GM18499 (cell line): ENCODE results near the gene CLIC3.
"Not testable (repeated sequence)": the region's sequence is repeated elsewhere in the genome, so short reads cannot be mapped to it uniquely, and the experiment has no call there.

Source experiments
- ATAC-seq: cut with Tn5 transposase; IDR thresholded peaks from one replicate; pipeline ENCODE4 v1.9.1; 2021; ENCODE audit warnings: moderate number of reproducible peaks; ENCODE audit not compliant: insufficient read depth, unreplicated experiment

The CLIC3 gene, protein sequence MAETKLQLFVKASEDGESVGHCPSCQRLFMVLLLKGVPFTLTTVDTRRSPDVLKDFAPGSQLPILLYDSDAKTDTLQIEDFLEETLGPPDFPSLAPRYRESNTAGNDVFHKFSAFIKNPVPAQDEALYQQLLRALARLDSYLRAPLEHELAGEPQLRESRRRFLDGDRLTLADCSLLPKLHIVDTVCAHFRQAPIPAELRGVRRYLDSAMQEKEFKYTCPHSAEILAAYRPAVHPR

DNA sequence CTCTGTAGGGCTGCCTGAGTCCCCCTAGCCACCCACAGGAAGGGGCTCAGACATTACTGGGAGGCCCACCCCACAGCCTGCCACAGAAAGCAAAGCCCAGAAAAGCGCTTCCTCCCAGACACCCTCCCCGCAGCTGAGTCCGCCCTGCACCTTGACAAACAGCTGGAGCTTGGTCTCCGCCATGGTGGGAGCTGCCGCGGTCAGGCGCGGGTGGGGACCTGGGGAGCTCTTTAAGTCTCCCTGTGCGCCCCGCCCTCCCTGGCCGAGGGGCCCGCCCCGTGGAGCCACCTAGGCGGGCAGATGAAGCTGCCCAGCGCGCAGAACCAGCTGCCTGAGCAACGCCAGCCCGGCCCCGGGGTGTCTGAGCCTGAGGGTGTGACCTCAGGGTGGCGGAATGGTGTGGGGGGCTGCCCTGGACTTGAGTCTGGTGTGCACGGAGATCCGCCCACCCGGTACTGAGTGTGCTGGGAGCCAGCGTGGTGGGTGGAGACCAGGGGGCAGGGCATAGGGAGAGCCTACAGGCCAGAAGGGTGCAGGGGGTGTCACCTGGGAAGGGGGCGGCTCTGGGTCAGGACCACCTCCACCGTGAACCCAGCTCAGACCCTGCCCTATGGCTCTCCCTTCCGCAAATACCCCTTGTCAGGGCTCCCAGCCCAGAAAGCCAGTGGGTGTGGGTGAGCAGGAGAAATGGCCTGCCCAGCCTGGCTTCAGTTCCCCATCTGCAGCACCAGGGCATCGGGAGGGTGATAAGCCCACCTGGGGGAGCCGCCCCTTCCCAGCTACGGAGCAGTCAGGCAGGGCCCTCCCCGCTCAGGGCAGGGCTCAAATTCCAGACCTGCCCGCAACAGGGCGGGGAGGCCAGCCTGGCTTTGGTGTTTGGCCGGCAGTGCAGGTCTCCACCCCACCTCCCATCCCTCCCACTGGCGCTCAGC is at the start of gene CLIC3:
TSS of gene CLIC3 (minus strand) at position 208 of the 932 bp plus-strand sequence. CDS start at position 183, 25 bp downstream.
- no peak for ATAC-seq

DNA sequence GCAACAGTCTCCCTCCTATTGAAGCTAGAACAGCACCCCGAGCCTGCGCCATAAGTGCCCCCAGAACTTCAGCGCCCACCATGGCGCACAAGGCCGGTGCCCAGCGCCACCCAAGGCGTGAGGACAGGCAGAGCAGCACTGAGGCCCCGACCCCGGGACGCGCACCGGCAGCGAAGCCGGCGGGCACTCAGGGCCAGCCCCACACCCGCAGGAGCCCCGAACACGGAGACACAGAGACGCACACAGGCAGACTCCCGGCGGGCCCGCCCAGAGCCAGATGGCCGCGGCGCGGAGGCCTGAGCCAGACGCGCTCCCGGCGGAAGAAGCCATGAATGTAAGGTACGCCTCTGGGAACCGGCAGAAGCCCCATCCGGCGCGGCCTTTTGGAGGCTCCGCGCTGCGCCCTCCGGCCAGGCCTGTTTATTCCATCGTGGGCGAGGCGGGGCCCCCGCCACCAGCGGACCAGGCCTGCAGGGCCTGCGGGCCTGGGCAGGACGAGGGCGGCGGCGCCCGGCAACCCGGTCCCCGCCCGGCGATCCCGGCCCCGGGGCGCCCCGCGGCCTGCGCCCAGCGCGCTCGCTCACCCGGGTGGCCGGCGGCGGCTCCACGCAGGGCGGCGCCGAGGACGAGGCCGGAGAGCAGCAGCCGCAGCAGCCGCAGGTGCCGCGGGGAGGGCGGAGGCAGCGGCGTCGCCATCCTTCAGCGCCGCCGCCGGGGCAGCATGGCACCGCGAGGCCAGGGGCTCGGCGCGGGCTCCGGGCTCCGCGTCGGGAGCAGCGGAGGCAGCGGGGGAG is 49.1 kb upstream of the CLIC3 start:
- no peak for ATAC-seq

DNA sequence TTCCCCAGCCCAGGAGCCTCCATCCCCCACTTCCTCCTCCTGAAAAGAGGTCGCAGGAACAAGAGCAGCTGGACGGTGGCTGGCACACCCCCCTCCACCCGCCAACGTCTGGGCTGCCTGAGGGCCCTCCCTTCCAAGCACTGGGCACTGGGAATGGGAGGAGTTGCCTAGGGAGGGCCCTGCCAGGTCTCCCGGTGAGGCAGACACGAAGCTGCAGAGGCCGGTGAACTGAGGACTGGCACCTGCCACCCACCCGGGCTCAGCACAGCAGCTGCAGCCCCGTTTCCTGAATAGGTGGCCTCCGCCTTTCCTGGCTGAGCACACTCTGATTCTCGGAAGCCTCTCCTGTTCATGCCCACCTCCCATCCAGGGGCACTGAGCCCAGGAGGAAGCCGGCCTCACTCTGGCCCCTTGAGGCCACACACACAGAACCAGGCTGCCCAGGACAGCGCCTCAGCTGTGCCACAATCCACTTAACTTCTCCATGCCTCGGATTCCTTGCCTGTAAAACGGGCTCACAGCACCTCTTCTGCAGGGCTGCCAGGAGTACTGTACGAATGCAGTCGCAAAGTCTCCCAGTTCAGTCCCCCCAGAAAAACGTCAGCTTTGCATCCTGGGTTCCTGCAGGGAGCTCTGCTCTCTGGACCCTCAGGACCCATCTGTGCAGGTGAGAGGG is 48.3 kb upstream of the CLIC3 start:
- no peak for ATAC-seq

DNA sequence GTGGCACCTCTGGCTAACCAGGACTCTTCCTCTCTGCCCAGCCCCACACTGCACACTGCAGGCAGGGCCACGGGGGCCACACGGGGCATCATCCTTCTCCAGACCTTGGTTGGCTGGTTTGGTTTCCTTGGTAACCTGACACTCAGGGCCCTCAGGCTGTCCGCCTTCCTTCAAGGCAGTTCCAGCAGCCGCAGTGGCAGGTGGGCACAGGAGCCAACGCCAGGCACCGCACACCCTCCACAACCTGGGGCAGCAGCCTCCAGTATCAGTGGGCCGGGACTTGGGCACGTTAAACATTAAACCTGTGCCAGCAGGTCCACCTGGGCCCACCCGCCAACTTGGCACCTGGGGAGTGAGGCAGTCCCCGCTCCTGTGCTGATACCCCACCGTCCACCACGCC is 47.7 kb upstream of the CLIC3 start:
- no peak for ATAC-seq

DNA sequence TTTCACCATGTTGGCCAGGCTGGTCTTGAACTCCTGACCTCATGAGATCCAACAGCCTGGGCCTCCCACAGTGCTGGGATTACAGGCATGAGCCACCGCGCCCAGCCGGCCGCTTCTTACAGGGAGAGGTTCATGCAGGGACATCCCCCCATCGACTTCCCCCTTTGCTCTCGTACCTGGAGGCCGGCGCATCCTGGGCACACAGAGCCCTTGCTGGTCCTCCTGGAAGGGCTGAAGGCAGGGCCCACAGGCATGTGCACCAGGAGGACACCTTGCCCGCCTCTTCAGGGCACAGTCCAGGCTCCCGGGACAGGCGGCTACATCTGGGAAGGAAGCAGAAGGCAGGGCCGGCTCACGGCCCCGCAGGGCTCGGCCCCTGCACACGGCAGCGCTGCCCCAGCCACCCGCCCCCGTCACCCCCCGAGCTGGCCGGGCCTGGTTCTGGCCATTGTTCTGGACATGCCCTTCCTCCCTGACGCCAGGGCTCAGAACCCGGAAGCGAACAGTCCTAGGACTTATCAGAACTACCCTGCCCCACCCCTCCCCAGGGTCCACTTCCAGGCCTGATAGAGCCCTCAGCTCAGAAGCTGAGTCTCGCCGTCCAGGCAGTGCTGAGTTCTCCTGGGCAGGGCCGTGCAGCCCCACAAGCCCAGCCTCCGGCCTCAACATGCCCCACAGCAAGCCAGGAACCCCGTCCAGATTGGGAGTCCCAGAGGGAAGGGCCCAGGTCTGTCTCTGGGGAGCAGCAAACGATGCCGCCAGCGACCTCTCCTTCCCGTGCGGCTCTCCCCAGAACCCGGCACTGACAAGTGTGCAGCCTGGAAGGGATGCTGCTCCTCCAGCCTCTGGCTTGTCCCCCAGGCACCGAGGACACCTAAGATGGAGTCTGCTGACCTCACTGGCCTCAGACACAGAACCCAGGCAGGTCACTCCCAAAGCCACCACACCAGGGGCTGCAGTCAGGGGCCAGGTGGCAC is 46.7 kb upstream of the CLIC3 start:
- ATAC-seq: no peak

DNA sequence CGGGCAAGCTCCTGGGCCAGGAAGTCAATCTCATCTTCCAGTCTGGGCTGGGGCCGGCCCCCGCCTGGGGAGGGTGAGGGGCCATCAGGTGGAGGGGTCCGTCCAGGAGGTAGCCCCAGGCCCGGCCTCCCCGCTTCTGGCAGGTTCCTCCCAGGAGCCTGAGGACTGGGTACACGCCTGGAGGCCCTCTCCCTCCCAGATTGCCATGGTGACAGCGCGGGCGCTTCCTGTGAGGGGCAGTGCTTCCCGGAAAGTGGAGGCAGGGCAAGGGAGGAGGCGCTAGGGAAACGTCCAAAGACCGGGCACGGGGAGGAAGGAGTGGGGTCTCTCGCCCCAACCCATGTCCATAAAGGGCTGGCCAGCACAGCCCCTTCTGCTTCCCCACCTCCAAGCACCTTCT is 44.8 kb upstream of the CLIC3 start:
- ATAC-seq: no peak

DNA sequence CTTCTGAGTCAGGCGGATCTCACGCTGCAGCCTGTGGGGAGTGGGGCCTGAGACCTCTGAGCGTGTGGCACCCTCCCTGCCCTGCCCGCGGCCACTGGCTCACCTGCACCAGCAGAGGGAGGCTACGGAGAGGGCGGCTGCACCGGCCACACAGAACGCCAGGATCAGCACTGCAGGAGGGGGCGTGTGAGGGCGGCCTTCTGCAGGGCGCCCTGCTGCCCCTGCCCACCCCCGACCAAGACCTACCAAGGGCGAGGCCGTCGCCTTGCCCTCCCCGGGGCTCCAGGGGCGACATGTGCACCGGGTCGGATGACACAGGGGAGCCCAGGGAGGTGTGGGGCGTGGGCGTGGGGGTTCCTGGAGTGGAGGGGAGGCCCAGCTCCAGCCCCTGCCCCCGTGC is 44.2 kb upstream of the CLIC3 start:
- no peak for ATAC-seq

DNA sequence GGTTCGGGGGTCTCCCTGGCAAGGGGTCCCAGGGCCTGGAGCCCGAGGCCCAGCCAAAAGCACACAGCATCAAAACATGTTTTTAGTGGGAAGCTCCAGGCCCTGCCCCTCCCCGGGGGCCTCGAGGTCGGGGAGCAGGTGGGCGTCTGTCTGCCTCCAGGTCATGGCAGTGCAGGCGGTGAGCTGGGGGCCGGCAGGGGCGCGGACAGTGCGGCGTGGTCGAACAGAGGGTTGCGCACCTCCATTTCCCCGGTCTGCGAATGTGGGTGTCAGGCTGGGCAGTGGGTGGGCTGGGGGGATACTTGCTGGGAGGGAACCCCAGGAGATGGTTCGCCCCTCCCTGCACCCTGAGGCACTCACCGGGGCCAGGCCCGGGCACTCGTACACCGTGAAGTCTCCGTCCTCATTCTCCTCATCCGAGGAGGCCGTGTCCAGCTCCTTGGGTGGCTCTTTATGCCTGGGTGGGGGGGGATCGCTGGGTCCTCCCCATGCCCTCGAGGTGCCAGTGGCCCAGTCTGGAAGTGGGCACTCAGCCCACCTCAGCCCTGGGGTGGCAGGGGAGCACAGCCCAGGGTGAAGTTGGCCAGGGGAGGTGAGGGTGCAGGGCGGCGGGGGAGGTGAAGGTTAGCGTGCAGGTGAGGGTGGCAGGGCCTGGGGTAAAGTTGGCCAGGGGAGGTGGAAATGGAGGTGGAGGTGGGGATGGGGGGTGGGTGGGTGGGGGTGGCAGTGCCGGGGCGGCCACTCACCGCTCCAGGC is 43.4 kb upstream of the CLIC3 start:
- ATAC-seq: no peak

DNA sequence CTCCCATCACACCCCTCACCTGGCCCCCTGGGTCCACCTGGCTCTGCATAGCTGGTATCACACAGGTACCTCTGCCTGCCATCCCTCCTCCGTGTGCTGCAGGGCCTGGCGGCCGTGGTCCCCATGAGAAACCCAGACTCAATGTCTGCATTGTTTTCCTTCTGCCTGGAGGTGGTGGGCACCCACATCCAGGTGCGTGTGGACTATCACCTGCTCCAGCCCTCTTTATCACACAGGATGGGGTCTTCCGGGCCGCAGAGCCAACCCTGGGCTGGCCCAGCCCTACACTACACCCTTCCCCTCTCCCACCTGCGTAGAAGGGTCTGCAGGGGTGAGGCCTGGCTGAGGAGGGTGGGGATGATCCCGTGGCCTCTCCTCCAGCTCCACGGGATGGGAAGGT is 42.5 kb upstream of the CLIC3 start:
- no peak for ATAC-seq

DNA sequence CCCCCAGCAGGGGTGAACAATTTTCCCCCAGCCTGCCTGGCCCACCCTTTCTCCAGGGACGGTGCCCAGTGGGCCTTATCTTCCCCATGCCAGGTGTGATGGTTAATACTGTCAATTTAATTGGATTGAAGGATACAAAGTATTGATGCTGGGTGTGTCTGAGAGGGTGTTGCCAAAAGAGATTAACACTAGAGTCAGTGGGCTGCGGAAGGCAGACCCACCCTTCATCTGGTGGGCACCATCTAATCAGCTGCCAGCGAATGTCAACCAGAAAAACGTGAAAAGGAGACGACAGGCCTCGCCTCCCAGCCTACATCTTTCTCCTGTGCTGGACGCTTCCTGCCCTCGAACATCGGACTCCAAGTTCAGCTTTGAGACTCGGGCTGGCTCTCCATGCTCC is 41.1 kb upstream of the CLIC3 start:
- no peak for ATAC-seq

DNA sequence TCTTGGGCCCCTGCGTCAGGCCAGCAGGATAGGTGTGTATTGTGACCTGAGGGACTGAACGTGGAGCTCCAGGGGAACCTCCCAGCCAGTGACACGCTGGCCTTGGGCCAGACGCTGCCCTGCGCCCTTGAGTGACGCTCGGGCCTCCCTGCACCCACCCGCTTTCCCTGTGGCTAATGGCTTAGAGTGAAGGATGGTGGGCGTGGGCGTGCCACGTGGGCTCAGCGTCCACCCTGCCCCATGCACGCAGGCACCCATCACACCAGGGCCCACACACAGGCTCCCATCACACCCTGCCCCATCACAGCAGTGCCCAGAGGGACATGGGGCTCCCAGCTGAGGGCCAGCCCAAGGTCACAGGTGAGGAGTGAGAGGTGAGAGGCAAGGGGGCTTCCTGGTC is 40.7 kb upstream of the CLIC3 start:
- no peak for ATAC-seq

DNA sequence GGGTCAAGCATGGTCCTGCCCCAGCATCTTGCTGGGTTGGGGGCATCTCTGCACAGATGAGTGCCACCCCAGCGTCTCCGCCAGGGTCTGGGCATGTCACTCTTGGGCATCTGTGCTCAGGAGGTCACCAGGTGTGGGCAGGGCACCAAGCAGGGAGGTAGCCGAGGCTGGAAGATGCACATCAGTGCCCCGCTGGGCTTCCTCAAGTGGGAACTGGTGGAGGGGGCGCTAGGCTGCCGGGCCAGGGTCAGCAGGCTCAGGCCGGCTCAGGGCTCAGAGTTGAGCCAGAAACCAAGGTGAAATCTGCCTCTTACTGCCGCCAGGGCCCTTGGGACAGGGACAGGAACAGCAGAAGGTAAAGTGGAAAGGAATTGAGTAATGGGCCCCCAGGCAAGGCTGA is 39.6 kb upstream of the CLIC3 start:
- no peak for ATAC-seq

DNA sequence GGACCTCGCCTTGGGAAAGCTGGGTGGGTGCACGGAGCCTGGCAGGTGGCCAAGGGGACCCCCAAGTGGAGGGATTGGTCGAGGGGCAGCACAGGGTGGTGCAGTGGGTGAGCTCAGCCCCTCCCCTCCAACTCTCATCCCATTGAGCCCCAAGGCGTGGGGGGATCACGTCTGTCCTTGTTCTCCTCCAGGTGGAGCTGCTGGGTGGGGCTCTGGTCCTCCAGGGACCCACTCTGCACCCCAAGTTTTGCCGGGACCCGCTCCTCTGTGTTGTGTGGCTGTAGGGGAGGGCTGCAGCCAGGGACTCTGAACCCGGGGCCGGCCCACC is 39.1 kb upstream of the CLIC3 start:
- no peak for ATAC-seq

DNA sequence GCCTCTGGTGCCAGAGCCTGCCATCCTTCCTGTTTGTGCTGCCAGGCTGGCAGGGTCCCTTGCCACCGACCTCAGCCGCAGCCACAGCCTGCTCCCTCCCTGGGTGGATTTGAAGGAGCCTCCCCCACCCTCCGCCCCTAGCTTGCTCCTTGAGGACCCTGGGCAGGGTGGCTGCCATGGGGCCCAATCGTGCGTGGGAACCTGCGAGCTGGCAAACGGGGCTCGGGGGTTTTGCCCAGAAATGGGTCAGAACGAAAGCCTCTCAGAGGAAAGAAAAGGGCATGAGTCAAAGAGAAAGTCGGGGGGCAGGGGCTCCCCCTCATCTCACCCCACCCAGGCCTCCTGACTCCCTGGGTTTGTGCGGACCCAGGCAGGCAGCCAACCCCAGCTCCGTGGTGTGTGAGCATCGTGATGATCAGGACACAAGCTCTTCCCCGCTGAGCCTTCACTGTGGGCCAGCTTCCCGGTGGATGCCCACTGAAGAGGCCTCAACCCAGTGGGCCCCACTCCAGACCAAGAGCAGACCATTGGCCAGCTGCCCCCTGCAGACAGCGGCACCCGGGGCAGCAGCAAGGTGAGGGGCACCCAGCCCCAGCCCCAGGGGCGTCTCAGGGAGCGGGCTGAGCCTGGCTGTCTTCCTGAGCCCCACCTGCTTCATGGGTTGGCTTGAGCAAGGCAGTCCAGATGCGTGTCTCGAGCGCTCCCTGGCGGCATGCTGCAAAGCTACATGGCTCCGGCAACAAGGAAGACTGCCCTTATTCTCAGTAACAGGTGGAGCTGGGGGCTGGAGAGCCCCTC is 38.5 kb upstream of the CLIC3 start:
- no peak for ATAC-seq

DNA sequence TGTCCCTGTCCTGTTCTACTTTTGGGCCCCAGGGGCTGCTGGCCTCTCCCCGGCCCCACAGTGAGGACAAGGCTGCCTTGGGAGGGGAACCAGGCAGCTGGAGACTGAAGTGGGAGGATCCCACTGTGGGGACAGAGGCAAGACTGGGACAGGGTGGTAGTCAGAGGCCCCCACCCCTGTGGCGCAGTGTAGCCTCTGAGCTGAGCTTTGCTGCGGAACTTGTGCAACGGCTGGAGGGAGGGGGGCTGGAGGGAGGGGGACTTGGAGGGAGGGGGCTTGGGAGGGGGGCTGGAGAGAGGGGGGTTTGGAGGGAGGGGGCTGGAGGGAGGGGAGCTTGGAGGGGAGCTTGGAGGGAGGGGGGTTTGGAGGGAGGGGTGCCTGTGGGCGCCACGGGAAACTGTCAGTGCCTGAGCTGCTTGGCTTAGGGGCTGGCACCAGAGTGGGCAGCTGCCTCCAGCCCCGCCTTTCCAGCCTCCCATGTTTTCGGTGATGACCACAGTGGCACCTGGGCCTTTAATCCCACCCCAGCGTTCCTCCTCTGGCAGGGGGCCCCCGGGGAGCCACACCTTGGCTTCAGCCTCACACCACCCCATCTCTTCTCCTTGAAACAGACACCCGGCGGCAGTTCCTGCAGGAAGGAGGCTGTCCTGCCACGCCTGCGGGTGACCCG is 37.8 kb upstream of the CLIC3 start:
- ATAC-seq: no peak

DNA sequence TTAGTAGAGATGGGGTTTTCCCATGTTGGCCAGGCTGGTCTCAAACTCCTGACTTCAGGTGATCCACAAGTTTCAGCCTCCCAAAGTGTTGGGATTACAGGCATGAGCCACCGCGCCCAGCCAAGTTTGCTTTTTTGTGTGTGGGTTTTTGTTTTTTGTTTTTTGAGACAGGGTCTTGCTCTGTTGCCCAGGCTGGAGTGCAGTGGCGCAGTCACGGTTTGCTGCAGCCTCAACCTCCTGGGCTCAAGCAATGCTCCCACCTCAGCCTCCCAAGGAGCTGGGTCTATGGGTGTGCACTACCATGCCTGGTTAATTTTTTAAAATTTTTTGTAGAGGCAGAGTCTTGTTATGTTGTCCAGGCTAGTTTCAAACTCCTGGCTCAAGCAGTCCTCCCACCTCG is 37.1 kb upstream of the CLIC3 start:
- not testable (repeated sequence) for ATAC-seq

DNA sequence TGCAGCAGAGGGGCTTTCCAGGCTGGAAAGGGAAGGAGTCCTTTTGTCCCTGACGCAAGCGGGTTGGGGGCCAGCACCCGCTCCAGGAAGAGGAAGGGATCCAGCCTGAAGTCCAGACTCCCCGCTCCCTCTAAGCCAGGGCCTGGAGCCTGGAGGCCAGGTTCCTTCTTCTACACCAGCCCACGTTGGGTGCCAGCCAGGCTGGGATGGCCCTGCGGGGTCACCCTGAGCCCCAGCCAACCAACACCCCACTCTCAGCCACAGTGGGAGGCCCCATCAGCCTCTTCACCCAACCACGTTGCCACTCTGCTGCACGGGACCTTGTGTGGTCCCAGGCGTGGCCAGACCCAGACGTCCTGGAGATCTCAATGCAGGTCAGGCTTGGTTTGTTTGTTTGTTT is 36.5 kb upstream of the CLIC3 start:
- ATAC-seq: no peak
